ENCODE results near the gene BRD2. TPM values are rescaled to one million over a fixed set of nuclear protein-coding genes. Genes with fewer than 3 reads are reported as not detected.

Gene BRD2
- total and polyA plus RNA-seq, 9 of the 15 experiments (the other 6 are each of a cell fraction or from before 2014, with no cell fraction given), result 19.0 to 252 (median 181) TPM

DNA sequence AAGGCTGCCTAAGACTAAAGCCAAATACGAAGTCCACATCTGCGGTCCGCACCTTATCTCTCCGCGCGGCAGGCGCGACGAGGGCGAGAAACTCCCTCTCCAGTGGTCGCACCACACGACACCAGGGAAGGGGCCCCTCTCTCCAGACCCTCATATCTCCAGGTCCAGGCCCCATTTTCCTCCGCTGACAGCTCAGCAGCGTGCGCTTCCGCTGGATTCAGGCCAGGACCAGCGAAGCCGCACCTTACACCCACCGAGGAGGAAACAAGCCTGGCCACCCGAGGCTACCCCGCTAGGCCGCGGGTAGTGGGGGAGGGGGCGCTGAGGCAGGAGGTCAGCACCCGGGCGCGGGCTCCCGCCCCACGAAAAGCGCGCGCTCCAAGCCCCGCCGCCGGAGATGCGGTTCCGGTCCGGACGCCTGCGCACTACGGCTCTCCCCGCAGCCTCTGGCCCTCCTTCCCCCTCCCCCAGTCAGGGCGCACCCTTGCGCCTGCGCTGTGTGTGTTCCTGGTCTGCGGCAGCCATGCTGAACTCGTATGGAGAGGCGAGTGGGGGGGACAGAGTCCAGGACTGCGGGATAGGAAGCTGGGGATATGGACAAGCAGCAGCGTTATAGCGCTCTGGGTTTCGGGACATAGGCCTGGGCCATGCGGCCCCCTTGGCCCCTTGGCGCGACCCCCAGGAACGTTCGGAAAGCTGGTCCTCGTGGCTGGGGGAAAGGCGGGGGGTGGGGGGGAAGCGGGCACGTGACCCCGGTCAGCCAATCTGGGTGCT, at the start of gene BRD2 (continued):
- TF ChIP-seq, protein P1, sequence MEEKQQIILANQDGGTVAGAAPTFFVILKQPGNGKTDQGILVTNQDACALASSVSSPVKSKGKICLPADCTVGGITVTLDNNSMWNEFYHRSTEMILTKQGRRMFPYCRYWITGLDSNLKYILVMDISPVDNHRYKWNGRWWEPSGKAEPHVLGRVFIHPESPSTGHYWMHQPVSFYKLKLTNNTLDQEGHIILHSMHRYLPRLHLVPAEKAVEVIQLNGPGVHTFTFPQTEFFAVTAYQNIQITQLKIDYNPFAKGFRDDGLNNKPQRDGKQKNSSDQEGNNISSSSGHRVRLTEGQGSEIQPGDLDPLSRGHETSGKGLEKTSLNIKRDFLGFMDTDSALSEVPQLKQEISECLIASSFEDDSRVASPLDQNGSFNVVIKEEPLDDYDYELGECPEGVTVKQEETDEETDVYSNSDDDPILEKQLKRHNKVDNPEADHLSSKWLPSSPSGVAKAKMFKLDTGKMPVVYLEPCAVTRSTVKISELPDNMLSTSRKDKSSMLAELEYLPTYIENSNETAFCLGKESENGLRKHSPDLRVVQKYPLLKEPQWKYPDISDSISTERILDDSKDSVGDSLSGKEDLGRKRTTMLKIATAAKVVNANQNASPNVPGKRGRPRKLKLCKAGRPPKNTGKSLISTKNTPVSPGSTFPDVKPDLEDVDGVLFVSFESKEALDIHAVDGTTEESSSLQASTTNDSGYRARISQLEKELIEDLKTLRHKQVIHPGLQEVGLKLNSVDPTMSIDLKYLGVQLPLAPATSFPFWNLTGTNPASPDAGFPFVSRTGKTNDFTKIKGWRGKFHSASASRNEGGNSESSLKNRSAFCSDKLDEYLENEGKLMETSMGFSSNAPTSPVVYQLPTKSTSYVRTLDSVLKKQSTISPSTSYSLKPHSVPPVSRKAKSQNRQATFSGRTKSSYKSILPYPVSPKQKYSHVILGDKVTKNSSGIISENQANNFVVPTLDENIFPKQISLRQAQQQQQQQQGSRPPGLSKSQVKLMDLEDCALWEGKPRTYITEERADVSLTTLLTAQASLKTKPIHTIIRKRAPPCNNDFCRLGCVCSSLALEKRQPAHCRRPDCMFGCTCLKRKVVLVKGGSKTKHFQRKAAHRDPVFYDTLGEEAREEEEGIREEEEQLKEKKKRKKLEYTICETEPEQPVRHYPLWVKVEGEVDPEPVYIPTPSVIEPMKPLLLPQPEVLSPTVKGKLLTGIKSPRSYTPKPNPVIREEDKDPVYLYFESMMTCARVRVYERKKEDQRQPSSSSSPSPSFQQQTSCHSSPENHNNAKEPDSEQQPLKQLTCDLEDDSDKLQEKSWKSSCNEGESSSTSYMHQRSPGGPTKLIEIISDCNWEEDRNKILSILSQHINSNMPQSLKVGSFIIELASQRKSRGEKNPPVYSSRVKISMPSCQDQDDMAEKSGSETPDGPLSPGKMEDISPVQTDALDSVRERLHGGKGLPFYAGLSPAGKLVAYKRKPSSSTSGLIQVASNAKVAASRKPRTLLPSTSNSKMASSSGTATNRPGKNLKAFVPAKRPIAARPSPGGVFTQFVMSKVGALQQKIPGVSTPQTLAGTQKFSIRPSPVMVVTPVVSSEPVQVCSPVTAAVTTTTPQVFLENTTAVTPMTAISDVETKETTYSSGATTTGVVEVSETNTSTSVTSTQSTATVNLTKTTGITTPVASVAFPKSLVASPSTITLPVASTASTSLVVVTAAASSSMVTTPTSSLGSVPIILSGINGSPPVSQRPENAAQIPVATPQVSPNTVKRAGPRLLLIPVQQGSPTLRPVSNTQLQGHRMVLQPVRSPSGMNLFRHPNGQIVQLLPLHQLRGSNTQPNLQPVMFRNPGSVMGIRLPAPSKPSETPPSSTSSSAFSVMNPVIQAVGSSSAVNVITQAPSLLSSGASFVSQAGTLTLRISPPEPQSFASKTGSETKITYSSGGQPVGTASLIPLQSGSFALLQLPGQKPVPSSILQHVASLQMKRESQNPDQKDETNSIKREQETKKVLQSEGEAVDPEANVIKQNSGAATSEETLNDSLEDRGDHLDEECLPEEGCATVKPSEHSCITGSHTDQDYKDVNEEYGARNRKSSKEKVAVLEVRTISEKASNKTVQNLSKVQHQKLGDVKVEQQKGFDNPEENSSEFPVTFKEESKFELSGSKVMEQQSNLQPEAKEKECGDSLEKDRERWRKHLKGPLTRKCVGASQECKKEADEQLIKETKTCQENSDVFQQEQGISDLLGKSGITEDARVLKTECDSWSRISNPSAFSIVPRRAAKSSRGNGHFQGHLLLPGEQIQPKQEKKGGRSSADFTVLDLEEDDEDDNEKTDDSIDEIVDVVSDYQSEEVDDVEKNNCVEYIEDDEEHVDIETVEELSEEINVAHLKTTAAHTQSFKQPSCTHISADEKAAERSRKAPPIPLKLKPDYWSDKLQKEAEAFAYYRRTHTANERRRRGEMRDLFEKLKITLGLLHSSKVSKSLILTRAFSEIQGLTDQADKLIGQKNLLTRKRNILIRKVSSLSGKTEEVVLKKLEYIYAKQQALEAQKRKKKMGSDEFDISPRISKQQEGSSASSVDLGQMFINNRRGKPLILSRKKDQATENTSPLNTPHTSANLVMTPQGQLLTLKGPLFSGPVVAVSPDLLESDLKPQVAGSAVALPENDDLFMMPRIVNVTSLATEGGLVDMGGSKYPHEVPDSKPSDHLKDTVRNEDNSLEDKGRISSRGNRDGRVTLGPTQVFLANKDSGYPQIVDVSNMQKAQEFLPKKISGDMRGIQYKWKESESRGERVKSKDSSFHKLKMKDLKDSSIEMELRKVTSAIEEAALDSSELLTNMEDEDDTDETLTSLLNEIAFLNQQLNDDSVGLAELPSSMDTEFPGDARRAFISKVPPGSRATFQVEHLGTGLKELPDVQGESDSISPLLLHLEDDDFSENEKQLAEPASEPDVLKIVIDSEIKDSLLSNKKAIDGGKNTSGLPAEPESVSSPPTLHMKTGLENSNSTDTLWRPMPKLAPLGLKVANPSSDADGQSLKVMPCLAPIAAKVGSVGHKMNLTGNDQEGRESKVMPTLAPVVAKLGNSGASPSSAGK (IDR thresholded peaks at IDR 0.05), result no peak
- TF ChIP-seq ETS2 (tag; IDR thresholded peaks at IDR 0.05; ENCODE audit: borderline replicate concordance, poor library complexity, severe bottlenecking) (no peak), STAT5B (CRISPR knock-in tag; IDR thresholded peaks at IDR 0.05) (no peak), KLF13 (tag; IDR thresholded peaks at IDR 0.05; ENCODE audit: borderline replicate concordance, low read depth) (0 out of 2 replicates have a peak, but pooled peaks have one; percentile 32), ZNF165 (CRISPR knock-in tag; IDR thresholded peaks at IDR 0.05; ENCODE audit: borderline replicate concordance) (no peak), RBM14 (IDR thresholded peaks at IDR 0.05; ENCODE audit: borderline replicate concordance, insufficient read depth, low read depth, low read length) (no peak), ZNF778 (CRISPR knock-in tag; IDR thresholded peaks at IDR 0.05) (no peak), CSDE1 (IDR thresholded peaks at IDR 0.05) (no peak), FOS (IDR thresholded peaks at IDR 0.05; ENCODE audit: extremely low read depth, insufficient read length) (peak; percentile 6), CBFA2T3 (IDR thresholded peaks at IDR 0.05) (peak; percentile 90), SPI1 (IDR thresholded peaks at IDR 0.05; ENCODE audit: borderline replicate concordance, low read depth, low read length) (no peak), SMC3 (conservative IDR thresholded peaks at IDR 0.05; ENCODE audit: insufficient read depth, low read depth, low read length) (0 out of 2 replicates have a peak, but pooled peaks have one; percentile 12)
- TF ChIP-seq, protein P2, sequence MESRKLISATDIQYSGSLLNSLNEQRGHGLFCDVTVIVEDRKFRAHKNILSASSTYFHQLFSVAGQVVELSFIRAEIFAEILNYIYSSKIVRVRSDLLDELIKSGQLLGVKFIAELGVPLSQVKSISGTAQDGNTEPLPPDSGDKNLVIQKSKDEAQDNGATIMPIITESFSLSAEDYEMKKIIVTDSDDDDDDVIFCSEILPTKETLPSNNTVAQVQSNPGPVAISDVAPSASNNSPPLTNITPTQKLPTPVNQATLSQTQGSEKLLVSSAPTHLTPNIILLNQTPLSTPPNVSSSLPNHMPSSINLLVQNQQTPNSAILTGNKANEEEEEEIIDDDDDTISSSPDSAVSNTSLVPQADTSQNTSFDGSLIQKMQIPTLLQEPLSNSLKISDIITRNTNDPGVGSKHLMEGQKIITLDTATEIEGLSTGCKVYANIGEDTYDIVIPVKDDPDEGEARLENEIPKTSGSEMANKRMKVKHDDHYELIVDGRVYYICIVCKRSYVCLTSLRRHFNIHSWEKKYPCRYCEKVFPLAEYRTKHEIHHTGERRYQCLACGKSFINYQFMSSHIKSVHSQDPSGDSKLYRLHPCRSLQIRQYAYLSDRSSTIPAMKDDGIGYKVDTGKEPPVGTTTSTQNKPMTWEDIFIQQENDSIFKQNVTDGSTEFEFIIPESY (CRISPR knock-in tag; IDR thresholded peaks at IDR 0.05), result 0 out of 2 replicates have a peak, but pooled peaks have one; percentile 21

All from K562 (cell line).